GM20000 (cell line): Measurements from ENCODE around the gene DYNLT5.
A peak's percentile ranks its signal among the peaks of the same experiment; 100 is the strongest.
"Not testable (repeated sequence)": the region's sequence is repeated elsewhere in the genome, so short reads cannot be mapped to it uniquely, and the experiment has no call there.

Experiments used
- DNase-seq: peaks from one replicate; pipeline ENCODE4 v3.0.0; 2012; ENCODE audit warnings: low spot score
- CTCF ChIP-seq: IDR thresholded peaks from 2 replicates; pipeline ENCODE4 v1.5.1; 2012; ENCODE audit warnings: mild to moderate bottlenecking, control low read depth; ENCODE audit errors: extremely low read depth, missing control alignments

Gene DYNLT5

GRCh38 chr1:66788231-66788939, 36.1 kb downstream of the DYNLT5 start:
- no peak for TF ChIP-seq CTCF
- DNase-seq = peak; percentile 35

GRCh38 chr1:66791621-66792610, 39.7 kb downstream of the DYNLT5 start:
- DNase-seq = no peak
- no peak for TF ChIP-seq CTCF

GRCh38 chr1:66795839-66796238, 43.6 kb downstream of the DYNLT5 start:
- not testable (repeated sequence) for DNase-seq

- no peak for TF ChIP-seq CTCF
- no peak for DNase-seq
Measured at GRCh38 chr1:66809245-66809644, 57.0 kb downstream of the DYNLT5 start.

- no peak for TF ChIP-seq CTCF
- DNase-seq = no peak
Measured at GRCh38 chr1:66809736-66810326, 57.6 kb downstream of the DYNLT5 start.

- TF ChIP-seq CTCF = no peak
- no peak for DNase-seq
Measured at GRCh38 chr1:66824771-66825170, 72.5 kb downstream of the DYNLT5 start.
